ENCODE measurements around the gene PRR5L. TPM values are rescaled to one million over a fixed set of nuclear protein-coding genes. Genes with fewer than 3 reads are reported as not detected.
A peak's percentile ranks its signal among the peaks of the same experiment; 100 is the strongest.

The PRR5L gene
- polyA plus RNA-seq, 1 of the 3 experiments (the other 2 are of a cell fraction), result 0.46 TPM

DNA sequence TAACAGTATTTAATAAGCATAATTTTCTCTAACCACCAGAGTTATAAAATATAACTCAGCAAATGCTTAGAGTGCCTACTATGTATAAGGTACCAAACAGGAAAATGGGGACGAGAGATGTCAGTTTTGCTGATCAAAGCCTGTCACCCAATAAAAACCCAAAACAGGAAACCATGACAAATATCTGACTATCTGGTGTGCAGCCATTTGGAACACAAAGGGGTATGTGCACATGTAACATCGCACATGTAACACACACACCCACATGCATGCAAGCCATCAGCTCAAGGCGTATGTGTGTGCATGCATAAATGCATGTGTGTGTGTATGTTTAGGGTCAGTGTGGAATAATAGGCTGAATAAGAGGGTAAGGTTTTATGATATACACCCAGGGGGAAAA lies 64.2 kb downstream of the PRR5L start:
- DNase-seq, result no peak
- H3K9me2 ChIP-seq, result no peaks in the 10 kb centered on the region
- peaks cover 0 to 8% of the 10 kb centered on the region in 2 experiments; a peak in 1 of 4 replicates for H3K4me1 ChIP-seq (ENCODE audit: control insufficient read depth in 1 of 2, insufficient read depth in 2 of 2, low read depth in 1 of 2, low read length in 1 of 2)
- no peak overlapping the region for H2AFZ ChIP-seq (ENCODE audit: low read depth)
- no peaks in the 10 kb centered on the region for H3K9me3 ChIP-seq
- no peaks in the 10 kb centered on the region for H4K20me1 ChIP-seq (ENCODE audit: insufficient read depth)
- no peak overlapping the region for H3K4me2 ChIP-seq
- CTCF ChIA-PET, result interaction anchor here (1.0 to 1.9 kb wide), 3 partner anchors 17 to 118 kb away, joined by 3 to 6 read pairs (median 4); no protein-coding TSS in a partner anchor
- H3K79me2 ChIP-seq (ENCODE audit: insufficient read depth), result no peaks in the 10 kb centered on the region
- no peak overlapping the region for H3K27ac ChIP-seq (ENCODE audit: low read depth in 2 of 2, low read length in 1 of 2)
- no peaks in the 10 kb centered on the region for H3K36me3 ChIP-seq (replicated peaks in 1 of 2; ENCODE audit: control insufficient read depth in 1 of 2, insufficient read depth in 2 of 2, low read length in 1 of 2)
- POLR2A ChIA-PET, result no interaction called here
- no peak overlapping the region for H3K4me3 ChIP-seq (ENCODE audit: low read depth in 2 of 2, low read length in 1 of 2)
- H3K9ac ChIP-seq, result no peak overlapping the region
- H3F3A ChIP-seq (replicated peaks; ENCODE audit: insufficient read depth), result no peaks in the 10 kb centered on the region
- no peaks in the 10 kb centered on the region for H3K27me3 ChIP-seq (ENCODE audit: insufficient read depth)
- TF ChIP-seq GABPA (IDR thresholded peaks at IDR 0.05; ENCODE audit: low read depth), result no peak
- TF ChIP-seq EP300 (IDR thresholded peaks at IDR 0.05; ENCODE audit: borderline replicate concordance in 1 of 2, low read depth in 1 of 2, low read length in 1 of 2), result no peak
- TF ChIP-seq EZH2phosphoT487 (IDR thresholded peaks at IDR 0.05; ENCODE audit: borderline replicate concordance, low read depth), result no peak
- no peak for TF ChIP-seq GATA2 (CRISPR knock-in tag; IDR thresholded peaks at IDR 0.05)
- TF ChIP-seq RFX5 (IDR thresholded peaks at IDR 0.05; ENCODE audit: low read length), result no peak
- no peak for TF ChIP-seq CHD2 (IDR thresholded peaks at IDR 0.05; ENCODE audit: low read length, partially characterized antibody)
- no peak for TF ChIP-seq IRF3 (IDR thresholded peaks at IDR 0.05; ENCODE audit: low read depth, low read length)
- no peak for TF ChIP-seq JUND (IDR thresholded peaks at IDR 0.05)
- no peak for TF ChIP-seq TAF1 (IDR thresholded peaks at IDR 0.05; ENCODE audit: borderline replicate concordance, low read depth, low read length)
- TF ChIP-seq TEAD4 (IDR thresholded peaks at IDR 0.05; ENCODE audit: borderline replicate concordance, insufficient read depth), result no peak
- TF ChIP-seq RCOR1 (IDR thresholded peaks at IDR 0.05; ENCODE audit: low read length), result no peak
- no peak for TF ChIP-seq FOXJ3 (CRISPR knock-in tag; IDR thresholded peaks at IDR 0.05)
- no peak for TF ChIP-seq MEF2A (IDR thresholded peaks at IDR 0.05; ENCODE audit: borderline replicate concordance, low read depth)
- TF ChIP-seq ELF1 (IDR thresholded peaks at IDR 0.05), result no peak
- 97% methylated on average over 3 of the region's 3 CpGs for WGBS (ENCODE audit: low lambda C conversion rate)

DNA sequence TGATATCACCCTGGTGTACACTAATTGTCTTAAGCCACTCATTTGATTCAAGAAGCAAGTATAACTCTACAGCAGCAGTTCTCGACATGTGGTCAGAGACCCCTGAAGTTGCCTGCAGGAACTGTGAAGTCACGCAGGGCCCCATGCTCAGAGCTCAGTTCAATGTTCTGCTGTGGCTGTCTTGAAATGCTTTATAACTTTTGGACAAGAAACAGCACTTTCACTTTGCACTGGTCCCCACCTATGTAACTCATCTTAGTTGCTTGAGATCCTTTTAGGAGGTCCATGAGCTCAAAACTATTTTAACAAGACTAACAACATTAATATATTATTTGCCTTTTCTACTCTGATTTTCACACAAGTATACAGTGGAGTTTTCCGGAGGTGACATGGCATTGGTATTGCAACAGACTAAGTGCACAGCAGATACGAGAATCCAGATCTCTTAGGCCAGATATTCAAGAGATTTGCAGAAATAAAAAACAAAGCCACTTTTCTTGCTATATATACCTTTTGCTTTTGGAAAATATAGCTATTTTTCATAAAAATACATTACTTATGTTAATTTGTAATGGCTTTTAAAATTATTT lies 64.8 kb downstream of the PRR5L start:
- WGBS (ENCODE audit: low lambda C conversion rate), result 67% methylated on average over 4 of the region's 4 CpGs

More for the DNA sequence above, 64.8 kb downstream of the PRR5L start:
- Histone ChIP-seq H3K4me2 (0 out of 2 replicates have a peak overlapping the region, but pooled peaks have one; percentile 18), H3K9ac (no peak overlapping the region), H3K4me3 (ENCODE audit: low read depth in 2 of 2, low read length in 1 of 2) (no peak overlapping the region), H3K9me2 (no peaks in the 10 kb centered on the region), H3F3A (replicated peaks; ENCODE audit: insufficient read depth) (no peaks in the 10 kb centered on the region), H3K9me3 (no peaks in the 10 kb centered on the region), H3K27ac (ENCODE audit: low read depth in 2 of 2, low read length in 1 of 2) (no peak overlapping the region), H2AFZ (ENCODE audit: low read depth) (no peak overlapping the region), H3K4me1 (ENCODE audit: control insufficient read depth in 1 of 2, insufficient read depth in 2 of 2, low read depth in 1 of 2, low read length in 1 of 2) (peaks cover 0 to 13% of the 10 kb centered on the region in 2 experiments; a peak in 1 of 4 replicates), H3K79me2 (ENCODE audit: insufficient read depth) (no peaks in the 10 kb centered on the region), H3K36me3 (replicated peaks in 1 of 2; ENCODE audit: control insufficient read depth in 1 of 2, insufficient read depth in 2 of 2, low read length in 1 of 2) (no peaks in the 10 kb centered on the region), H4K20me1 (ENCODE audit: insufficient read depth) (no peaks in the 10 kb centered on the region), H3K27me3 (ENCODE audit: insufficient read depth) (no peaks in the 10 kb centered on the region)
- ChIA-PET CTCF (interaction anchor here (1.0 to 1.9 kb wide), 3 partner anchors 17 to 118 kb away, joined by 3 to 6 read pairs (median 4); no protein-coding TSS in a partner anchor), POLR2A (no interaction called here)
- no peak for DNase-seq
- TF ChIP-seq ELF1 (IDR thresholded peaks at IDR 0.05) (no peak), USF1 (IDR thresholded peaks at IDR 0.05; ENCODE audit: borderline replicate concordance, low read depth) (no peak), GABPA (IDR thresholded peaks at IDR 0.05; ENCODE audit: low read depth) (no peak), TEAD4 (IDR thresholded peaks at IDR 0.05; ENCODE audit: borderline replicate concordance, insufficient read depth) (no peak), SIN3A (IDR thresholded peaks at IDR 0.05; ENCODE audit: borderline replicate concordance, low read depth, low read length) (no peak), FOXM1 (IDR thresholded peaks at IDR 0.05; ENCODE audit: low read depth) (no peak), MEF2A (IDR thresholded peaks at IDR 0.05; ENCODE audit: borderline replicate concordance, low read depth) (no peak), EZH2phosphoT487 (IDR thresholded peaks at IDR 0.05; ENCODE audit: borderline replicate concordance, low read depth) (no peak), NRF1 (IDR thresholded peaks at IDR 0.05; ENCODE audit: low read depth, low read length) (no peak), TAF1 (IDR thresholded peaks at IDR 0.05; ENCODE audit: borderline replicate concordance, low read depth, low read length) (no peak), SMC3 (IDR thresholded peaks at IDR 0.05; ENCODE audit: low read depth, low read length) (no peak), EP300 (IDR thresholded peaks at IDR 0.05; ENCODE audit: borderline replicate concordance in 1 of 2, low read depth in 1 of 2, low read length in 1 of 2) (no peak), MXI1 (IDR thresholded peaks at IDR 0.05; ENCODE audit: low read depth, low read length) (no peak), FOSL2 (IDR thresholded peaks at IDR 0.05; ENCODE audit: borderline replicate concordance, low read depth) (no peak)
- TF ChIP-seq, protein P1, sequence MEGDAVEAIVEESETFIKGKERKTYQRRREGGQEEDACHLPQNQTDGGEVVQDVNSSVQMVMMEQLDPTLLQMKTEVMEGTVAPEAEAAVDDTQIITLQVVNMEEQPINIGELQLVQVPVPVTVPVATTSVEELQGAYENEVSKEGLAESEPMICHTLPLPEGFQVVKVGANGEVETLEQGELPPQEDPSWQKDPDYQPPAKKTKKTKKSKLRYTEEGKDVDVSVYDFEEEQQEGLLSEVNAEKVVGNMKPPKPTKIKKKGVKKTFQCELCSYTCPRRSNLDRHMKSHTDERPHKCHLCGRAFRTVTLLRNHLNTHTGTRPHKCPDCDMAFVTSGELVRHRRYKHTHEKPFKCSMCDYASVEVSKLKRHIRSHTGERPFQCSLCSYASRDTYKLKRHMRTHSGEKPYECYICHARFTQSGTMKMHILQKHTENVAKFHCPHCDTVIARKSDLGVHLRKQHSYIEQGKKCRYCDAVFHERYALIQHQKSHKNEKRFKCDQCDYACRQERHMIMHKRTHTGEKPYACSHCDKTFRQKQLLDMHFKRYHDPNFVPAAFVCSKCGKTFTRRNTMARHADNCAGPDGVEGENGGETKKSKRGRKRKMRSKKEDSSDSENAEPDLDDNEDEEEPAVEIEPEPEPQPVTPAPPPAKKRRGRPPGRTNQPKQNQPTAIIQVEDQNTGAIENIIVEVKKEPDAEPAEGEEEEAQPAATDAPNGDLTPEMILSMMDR (IDR thresholded peaks at IDR 0.05), result no peak

Measured in SK-N-SH (cell line).